H9 (cell line): ENCODE measurements around the gene TAF4. TPM values are rescaled to one million over a fixed set of nuclear protein-coding genes. Genes with fewer than 3 reads are reported as not detected.

Source experiments
- DNase-seq: peaks from one replicate; pipeline ENCODE4 v3.0.0-alpha.2; 2017
- H2AFZ ChIP-seq: one replicate; pipeline ENCODE4 v1.6.1; 2013; ENCODE audit warnings: mild to moderate bottlenecking, low read length, control low read depth, moderate library complexity
- H2AK5ac ChIP-seq: 2 replicates; pipeline ENCODE4 v1.6.1; 2013; ENCODE audit warnings: low read length, control low read depth, mixed read lengths; ENCODE audit not compliant: insufficient read length
- H2BK120ac ChIP-seq: one replicate; pipeline ENCODE4 v1.6.1; 2013; ENCODE audit warnings: low read depth, mild to moderate bottlenecking, low read length, control low read depth, inconsistent platforms; ENCODE audit not compliant: poor library complexity, severe bottlenecking
- H2BK12ac ChIP-seq: 2 replicates; pipeline ENCODE4 v1.6.1; 2013; ENCODE audit warnings: low read length, control low read depth, mixed read lengths, low read depth; ENCODE audit not compliant: insufficient read length
- H2BK15ac ChIP-seq: 2 replicates; pipeline ENCODE4 v1.6.1; 2013; ENCODE audit warnings: low read depth, low read length, control low read depth
- H2BK20ac ChIP-seq: one replicate; pipeline ENCODE4 v1.6.1; 2013; ENCODE audit warnings: low read depth, mild to moderate bottlenecking, low read length, control low read depth, inconsistent platforms; ENCODE audit not compliant: poor library complexity, severe bottlenecking
- H2BK5ac ChIP-seq: 2 replicates; pipeline ENCODE4 v1.6.1; 2013; ENCODE audit warnings: low read length, control low read depth, mixed read lengths; ENCODE audit not compliant: insufficient read length
- H3K14ac ChIP-seq: 2 replicates; pipeline ENCODE4 v1.6.1; 2013; ENCODE audit warnings: low read length, control low read depth; ENCODE audit not compliant: insufficient read depth
- H3K18ac ChIP-seq: 2 replicates; pipeline ENCODE4 v1.6.1; 2013; ENCODE audit warnings: low read depth, mild to moderate bottlenecking, mixed read lengths, low read length, control low read depth; ENCODE audit not compliant: insufficient read length
- H3K23ac ChIP-seq: 2 replicates; pipeline ENCODE4 v1.6.1; 2013; ENCODE audit warnings: low read length, control low read depth, mixed read lengths, low read depth; ENCODE audit not compliant: insufficient read length
- H3K23me2 ChIP-seq: 2 replicates; pipeline ENCODE4 v1.6.1; 2013; ENCODE audit warnings: low read depth, mild to moderate bottlenecking, mixed read lengths, low read length, control low read depth; ENCODE audit not compliant: insufficient read length, poor library complexity, severe bottlenecking
- H3K27ac ChIP-seq: 2 replicates; pipeline ENCODE4 v1.5.1; 2013; ENCODE audit warnings: low read length, control low read depth, mixed read lengths, low read depth; ENCODE audit not compliant: insufficient read length
- H3K27me3 ChIP-seq: 2 replicates; pipeline ENCODE4 v1.6.1; 2013; ENCODE audit warnings: low read length, control low read depth, inconsistent platforms; ENCODE audit not compliant: insufficient read depth
- H3K4ac ChIP-seq: 2 replicates; pipeline ENCODE4 v1.6.1; 2013; ENCODE audit warnings: low read depth, mild to moderate bottlenecking, control low read depth, inconsistent platforms, low read length, moderate library complexity
- H3K4me1 ChIP-seq: 2 replicates; pipeline ENCODE4 v1.6.1; 2013; ENCODE audit warnings: low read length, control low read depth, inconsistent platforms; ENCODE audit not compliant: insufficient read depth
- H3K4me2 ChIP-seq: 2 replicates; pipeline ENCODE4 v1.6.1; 2013; ENCODE audit warnings: low read length, control low read depth, mixed read lengths; ENCODE audit not compliant: insufficient read length, insufficient read depth
- H3K56ac ChIP-seq: 2 replicates; pipeline ENCODE4 v1.6.1; 2013; ENCODE audit warnings: low read depth, mild to moderate bottlenecking, mixed read lengths, low read length, control low read depth; ENCODE audit not compliant: insufficient read length
- H3K79me1 ChIP-seq: 2 replicates; pipeline ENCODE4 v1.6.1; 2013; ENCODE audit warnings: low read depth, mild to moderate bottlenecking, moderate library complexity, low read length, control low read depth, inconsistent platforms; ENCODE audit not compliant: insufficient read depth, poor library complexity, severe bottlenecking
- H3K79me2 ChIP-seq: 2 replicates; pipeline ENCODE4 v1.6.1; 2013; ENCODE audit warnings: low read length, control low read depth, inconsistent platforms; ENCODE audit not compliant: insufficient read depth
- H3K9ac ChIP-seq: 2 replicates; pipeline ENCODE4 v1.6.1; 2013; ENCODE audit warnings: low read length, control low read depth, mixed read lengths; ENCODE audit not compliant: insufficient read length; ENCODE audit errors: extremely low read depth
- H3K9me3 ChIP-seq: one replicate; pipeline ENCODE4 v1.6.1; 2013; ENCODE audit warnings: low read depth, low read length, inconsistent platforms; ENCODE audit not compliant: control insufficient read depth
- H3T11ph ChIP-seq: one replicate; pipeline ENCODE4 v1.6.1; 2013; ENCODE audit warnings: mild to moderate bottlenecking, low read length, control low read depth, inconsistent platforms
- H4K20me1 ChIP-seq: one replicate; pipeline ENCODE4 v1.6.1; 2013; ENCODE audit not compliant: control insufficient read depth, insufficient read length, insufficient read depth
- H4K5ac ChIP-seq: 2 replicates; pipeline ENCODE4 v1.6.1; 2013; ENCODE audit warnings: low read depth, mild to moderate bottlenecking, mixed read lengths, low read length, control low read depth; ENCODE audit not compliant: insufficient read length
- H4K8ac ChIP-seq: replicated peaks from 2 replicates; pipeline ENCODE4 v1.6.1; 2013; ENCODE audit warnings: low read length, control low read depth, mixed read lengths, low read depth; ENCODE audit not compliant: insufficient read length
- H4K91ac ChIP-seq: 2 replicates; pipeline ENCODE4 v1.6.1; 2013; ENCODE audit warnings: low read depth, mild to moderate bottlenecking, moderate library complexity, mixed read lengths, low read length, control low read depth; ENCODE audit not compliant: insufficient read length
- H3K27ac Mint-ChIP-seq, 3 experiments: 2 replicates in 2 of 3; 3 replicates in 1 of 3; pipeline ENCODE4 v1.8.0; 2020 to 2021; ENCODE audit warnings: mixed read lengths in 3 of 3, mild to moderate bottlenecking in 1 of 3, moderate library complexity in 1 of 3
- H3K27me3 Mint-ChIP-seq: 2 replicates; pipeline ENCODE4 v1.8.0; 2021; ENCODE audit warnings: low read depth, mild to moderate bottlenecking, moderate library complexity, mixed read lengths
- H3K36me3 Mint-ChIP-seq, 3 experiments: 2 replicates in 2 of 3; 3 replicates in 1 of 3; pipeline ENCODE4 v1.8.0; 2020 to 2021; ENCODE audit warnings: low read depth in 3 of 3, mixed read lengths in 3 of 3; ENCODE audit not compliant: insufficient read depth in 1 of 3
- H3K4me1 Mint-ChIP-seq, 2 experiments: 2 replicates each; pipeline ENCODE4 v1.8.0; 2020; ENCODE audit warnings: mixed read lengths in 2 of 2
- H3K4me3 Mint-ChIP-seq, 2 experiments: 2 replicates in 1 of 2; 3 replicates in 1 of 2; pipeline ENCODE4 v1.8.0; 2020 to 2021; ENCODE audit warnings: mild to moderate bottlenecking in 2 of 2, mixed read lengths in 2 of 2, moderate library complexity in 1 of 2
- H3K9me3 Mint-ChIP-seq, 2 experiments: 2 replicates in 1 of 2; 3 replicates in 1 of 2; pipeline ENCODE4 v1.8.0; 2020; ENCODE audit warnings: mild to moderate bottlenecking in 2 of 2, mixed read lengths in 2 of 2, moderate library complexity in 1 of 2
- WGBS: extraction: QIAGEN DNeasy Blood & Tissue Kit; methylation state at CpG from one replicate; pipeline ENCODE4 v1.1.7; 2013; ENCODE audit warnings: missing lambda C conversion rate, low lambda C conversion rate, mixed read lengths; ENCODE audit not compliant: insufficient read length; ENCODE audit errors: extremely low coverage; 5-methylcytosine and 5-hydroxymethylcytosine counted together
- total RNA-seq: library from RNA; stranded (reverse); gene quantifications from 2 replicates; pipeline ENCODE4 v1.2.1, GENCODE V29; 2021
- TF ChIP-seq, protein P1 (sequence below): fragments of 200-600 bp; sonication (generic); conservative IDR thresholded peaks from 3 replicates; pipeline ENCODE4 v1.8.0; 2021; ENCODE audit warnings: antibody characterized with exemption, mild to moderate bottlenecking

The TAF4 gene
- total RNA-seq, 1 experiment from 2014 or later: 30.8 TPM

- Mint-ChIP-seq H3K4me3 (no peak overlapping the region; a peak in 1 of 5 replicates), H3K27ac (peak overlapping the region in 2 of 3 experiments; percentile 32 to 81; a peak in 3 of 7 replicates), H3K36me3 (peaks cover 0 to 3% (median 2%) of the 10 kb centered on the region in 3 experiments; a peak in 3 of 7 replicates), H3K4me1 (peaks cover 13 to 33% of the 10 kb centered on the region in 2 experiments), H3K9me3 (no peaks in the 10 kb centered on the region), H3K27me3 (no peaks in the 10 kb centered on the region; the same call in none of the 2 replicates)
- Histone ChIP-seq H4K20me1 (no peaks in the 10 kb centered on the region), H3K23me2 (no peaks in the 10 kb centered on the region), H3K4me2 (no peak overlapping the region), H3T11ph (no peak overlapping the region), H3K18ac (no peak overlapping the region), H2BK20ac (no peak overlapping the region), H2BK5ac (no peak overlapping the region), H3K4ac (no peak overlapping the region), H3K56ac (no peak overlapping the region), H2BK120ac (no peak overlapping the region), H4K91ac (no peak overlapping the region), H3K79me2 (no peaks in the 10 kb centered on the region), H3K14ac (no peak overlapping the region), H3K9me3 (no peaks in the 10 kb centered on the region), H2BK12ac (no peak overlapping the region), H3K23ac (no peak overlapping the region), H3K27me3 (no peaks in the 10 kb centered on the region), H3K27ac (no peak overlapping the region), H4K8ac (no peak overlapping the region), H4K5ac (no peak overlapping the region), H3K9ac (no peak overlapping the region), H2AK5ac (no peak overlapping the region), H2AFZ (no peak overlapping the region), H3K79me1 (no peaks in the 10 kb centered on the region), H3K4me1 (no peaks in the 10 kb centered on the region), H2BK15ac (no peak overlapping the region)
- TF ChIP-seq, protein P1, sequence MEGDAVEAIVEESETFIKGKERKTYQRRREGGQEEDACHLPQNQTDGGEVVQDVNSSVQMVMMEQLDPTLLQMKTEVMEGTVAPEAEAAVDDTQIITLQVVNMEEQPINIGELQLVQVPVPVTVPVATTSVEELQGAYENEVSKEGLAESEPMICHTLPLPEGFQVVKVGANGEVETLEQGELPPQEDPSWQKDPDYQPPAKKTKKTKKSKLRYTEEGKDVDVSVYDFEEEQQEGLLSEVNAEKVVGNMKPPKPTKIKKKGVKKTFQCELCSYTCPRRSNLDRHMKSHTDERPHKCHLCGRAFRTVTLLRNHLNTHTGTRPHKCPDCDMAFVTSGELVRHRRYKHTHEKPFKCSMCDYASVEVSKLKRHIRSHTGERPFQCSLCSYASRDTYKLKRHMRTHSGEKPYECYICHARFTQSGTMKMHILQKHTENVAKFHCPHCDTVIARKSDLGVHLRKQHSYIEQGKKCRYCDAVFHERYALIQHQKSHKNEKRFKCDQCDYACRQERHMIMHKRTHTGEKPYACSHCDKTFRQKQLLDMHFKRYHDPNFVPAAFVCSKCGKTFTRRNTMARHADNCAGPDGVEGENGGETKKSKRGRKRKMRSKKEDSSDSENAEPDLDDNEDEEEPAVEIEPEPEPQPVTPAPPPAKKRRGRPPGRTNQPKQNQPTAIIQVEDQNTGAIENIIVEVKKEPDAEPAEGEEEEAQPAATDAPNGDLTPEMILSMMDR: no peak
- no peak for DNase-seq
- no CpG with 5 or more reads among the region's 24 CpGs for WGBS
These were observed 130.8 kb downstream of the TAF4 start for GRCh38 chr20:61934716-61935530.
